GM12892 (cell line): ENCODE measurements around the gene CAMTA1.

Experiments
- DNase-seq: peaks from one replicate; pipeline ENCODE4 v3.0.0; 2011; ENCODE audit not compliant: insufficient read length
- FAIRE-seq: peaks from 2 replicates; lab custom pipeline; 2011; peaks lifted over from hg19 to GRCh38; lab: Jason Lieb, UNC
- POLR2A ChIP-seq: IDR thresholded peaks from 2 replicates; pipeline ENCODE4 v1.6.1; 2011; ENCODE audit warnings: low read depth, low read length, control low read depth
- POLR2AphosphoS5 ChIP-seq: IDR thresholded peaks from 2 replicates; pipeline ENCODE4 v1.6.1; 2011; ENCODE audit warnings: low read depth, low read length, control low read depth
- TAF1 ChIP-seq: IDR thresholded peaks from 2 replicates; pipeline ENCODE4 v1.6.1; 2011; ENCODE audit warnings: low read depth, mild to moderate bottlenecking, control low read depth, low read length, borderline replicate concordance

The CAMTA1 gene

DNA sequence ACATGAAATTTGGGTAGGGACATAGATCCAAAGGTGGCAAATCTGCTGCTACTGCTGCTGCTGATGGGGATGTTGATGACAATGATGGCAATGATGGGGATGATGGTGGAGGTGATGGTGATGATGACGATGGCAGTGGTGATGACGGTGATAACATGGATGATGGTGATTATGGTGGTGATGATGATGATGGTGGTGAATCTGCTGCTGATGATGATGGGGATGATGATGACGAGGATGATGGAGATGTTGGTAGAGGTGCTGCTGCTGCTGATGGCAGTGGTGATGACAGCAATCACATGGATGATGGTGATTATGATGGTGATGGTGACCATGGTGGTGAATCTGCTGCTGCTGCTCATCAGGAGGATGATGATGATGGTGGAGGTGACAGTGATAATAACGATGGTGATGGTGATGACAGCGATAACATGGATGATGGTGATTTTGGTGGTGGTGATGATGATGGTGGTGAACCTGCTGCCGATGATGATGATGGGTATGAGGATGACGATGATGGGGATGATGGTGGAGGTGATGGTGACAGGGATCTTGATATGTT is 644.9 kb downstream of the CAMTA1 start:
- DNase-seq, result no peak
- FAIRE-seq, result no peak
- TF ChIP-seq POLR2AphosphoS5 (no peak), TAF1 (no peak), POLR2A (no peak)

DNA sequence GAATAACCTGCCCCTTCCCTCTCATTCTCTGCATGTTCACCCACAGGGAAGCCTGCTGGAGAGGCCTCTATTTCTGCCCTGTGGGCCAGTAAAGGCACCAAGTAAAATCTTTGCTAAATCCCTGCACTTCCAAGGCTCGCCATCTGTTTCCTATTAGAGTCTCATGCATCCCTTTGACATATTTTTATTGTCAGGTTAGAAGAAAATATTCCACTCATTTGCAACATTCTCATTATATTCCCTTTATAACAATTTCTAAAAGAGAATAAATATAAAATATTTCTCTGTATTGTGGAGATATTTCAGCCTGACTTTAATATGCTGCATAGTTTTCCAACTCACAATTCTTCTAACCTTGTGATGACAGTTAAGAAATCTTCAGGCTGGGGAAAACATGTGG is 645.4 kb downstream of the CAMTA1 start:
- DNase-seq (no peak), FAIRE-seq (no peak)
- TF ChIP-seq TAF1 (no peak), POLR2AphosphoS5 (no peak), POLR2A (no peak)

DNA sequence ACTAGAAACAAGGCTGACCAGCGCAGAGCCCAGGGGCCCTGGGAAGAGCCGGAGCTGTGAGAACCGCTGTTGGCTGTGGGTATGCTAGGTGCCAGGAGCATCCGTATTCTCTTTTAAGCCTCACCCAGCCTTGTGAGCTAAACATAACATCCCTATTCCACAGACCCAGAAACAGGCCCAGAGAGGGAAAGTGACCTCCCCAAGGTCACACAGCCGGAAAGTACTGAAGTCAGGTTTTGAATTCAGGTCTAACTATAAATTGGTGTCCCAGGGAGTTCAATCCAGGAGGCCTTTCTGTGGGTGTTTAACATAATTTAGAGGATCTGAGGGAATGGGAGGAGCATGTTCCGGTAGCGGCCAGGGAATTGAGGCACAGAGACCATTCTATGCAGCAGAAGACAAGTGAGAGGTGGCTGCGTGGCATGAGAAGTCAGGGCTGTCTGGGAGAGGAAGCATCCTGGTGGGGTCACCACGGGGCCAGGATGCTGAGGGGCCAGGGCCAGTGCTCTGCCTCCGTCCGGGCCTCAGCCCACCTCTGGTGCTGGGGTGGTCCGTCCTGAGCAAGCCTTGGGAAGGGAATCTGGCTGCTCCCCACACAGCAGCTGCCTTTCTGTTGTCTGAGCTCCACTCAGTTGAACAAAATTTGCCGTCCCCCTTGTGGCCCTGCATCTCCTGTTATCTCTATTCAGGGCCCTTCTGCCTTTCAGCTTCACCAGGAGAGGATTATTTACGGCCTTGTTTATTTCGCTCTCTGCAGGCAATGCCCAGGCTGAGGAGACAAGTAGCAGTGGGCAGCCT is 647.0 kb downstream of the CAMTA1 start:
- FAIRE-seq, result no peak
- TF ChIP-seq POLR2A, result no peak
- no peak for TF ChIP-seq POLR2AphosphoS5
- no peak for TF ChIP-seq TAF1
- no peak for DNase-seq

DNA sequence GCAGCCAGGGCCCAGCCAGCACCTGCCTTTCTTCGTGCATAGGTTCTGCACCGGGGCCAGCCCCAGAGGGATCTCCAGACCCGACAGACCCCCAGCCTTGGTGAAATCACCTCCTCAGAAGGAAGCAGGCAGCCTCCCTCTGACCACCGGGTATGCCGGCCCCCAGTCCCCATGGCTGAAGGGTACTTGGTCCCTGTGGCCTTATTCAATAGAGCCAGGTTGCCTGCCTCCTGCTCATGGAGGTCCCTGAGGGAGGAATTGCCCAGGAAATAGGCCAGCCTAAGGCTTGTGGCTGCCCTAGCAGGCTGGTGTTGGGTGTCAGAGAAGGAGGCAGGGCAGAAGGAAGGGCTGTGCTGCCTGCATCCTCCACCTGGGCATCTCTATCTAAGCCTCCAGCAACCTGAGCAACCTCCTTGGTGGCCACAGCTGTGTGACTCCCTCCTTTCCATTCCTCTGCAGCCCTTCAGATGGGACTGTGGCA is 647.7 kb downstream of the CAMTA1 start:
- FAIRE-seq (no peak), DNase-seq (no peak)
- TF ChIP-seq POLR2A, result no peak

DNA sequence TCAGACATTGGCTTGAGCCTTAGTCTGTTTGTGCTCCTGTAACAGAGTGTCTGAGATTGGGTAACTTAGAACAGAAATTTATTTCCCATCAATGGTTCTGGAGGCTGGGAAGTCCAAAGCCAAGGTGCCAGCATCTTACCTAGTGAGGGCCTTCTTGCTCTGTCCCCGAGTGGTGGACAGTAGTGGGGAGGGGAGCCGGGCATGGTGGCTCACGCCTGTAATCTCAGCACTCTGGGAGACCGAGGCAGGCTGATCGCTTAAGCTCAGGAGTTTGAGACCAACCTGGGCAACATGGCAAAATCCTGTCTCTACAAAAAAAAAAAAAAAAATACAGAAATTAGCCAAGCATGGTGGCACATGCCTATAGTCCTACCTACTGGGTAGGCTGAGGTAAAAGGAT is 649.3 kb downstream of the CAMTA1 start:
- TF ChIP-seq TAF1, result no peak
- no peak for TF ChIP-seq POLR2A
- no peak for TF ChIP-seq POLR2AphosphoS5
- FAIRE-seq (no peak), DNase-seq (no peak)

DNA sequence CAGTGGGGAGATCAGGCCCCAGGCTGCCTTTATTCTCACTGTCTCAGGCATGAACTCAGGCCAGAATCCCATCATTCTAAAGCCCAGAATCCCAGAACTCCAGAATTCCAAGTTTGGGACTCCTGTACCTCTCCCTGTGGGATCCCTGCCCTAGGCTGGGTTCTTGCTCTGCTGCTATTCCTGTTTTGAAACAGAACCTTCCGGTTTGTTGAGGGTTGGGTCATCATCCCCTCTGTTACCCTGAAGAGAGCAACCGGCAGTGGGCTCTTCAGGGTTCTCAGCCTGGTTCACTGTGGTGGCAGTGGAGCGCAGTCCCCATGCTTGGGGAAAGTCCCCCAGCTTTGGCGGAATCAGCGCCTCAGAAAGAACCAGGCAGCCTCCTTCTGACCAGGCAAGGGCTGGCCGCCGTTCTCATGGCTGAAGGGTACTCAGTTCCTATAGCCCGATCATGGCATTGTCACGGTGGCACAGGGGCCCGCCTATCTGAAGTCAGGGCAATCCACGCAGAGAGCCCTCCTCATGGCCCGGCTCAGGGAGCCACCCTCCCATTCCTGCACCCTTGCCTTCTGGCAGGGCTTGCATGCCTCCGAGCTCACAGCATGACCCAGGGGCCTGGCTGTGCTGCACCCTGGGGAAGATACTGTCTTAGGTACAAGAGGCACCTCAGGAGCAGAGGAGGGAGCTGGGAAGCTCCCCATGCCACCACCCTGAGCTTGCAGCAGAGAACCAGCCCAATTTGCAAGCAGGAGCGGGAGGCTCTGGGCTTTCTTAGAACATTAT is 650.2 kb downstream of the CAMTA1 start:
- no peak for DNase-seq
- TF ChIP-seq POLR2A, result no peak
- no peak for TF ChIP-seq POLR2AphosphoS5
- no peak for TF ChIP-seq TAF1
- no peak for FAIRE-seq

DNA sequence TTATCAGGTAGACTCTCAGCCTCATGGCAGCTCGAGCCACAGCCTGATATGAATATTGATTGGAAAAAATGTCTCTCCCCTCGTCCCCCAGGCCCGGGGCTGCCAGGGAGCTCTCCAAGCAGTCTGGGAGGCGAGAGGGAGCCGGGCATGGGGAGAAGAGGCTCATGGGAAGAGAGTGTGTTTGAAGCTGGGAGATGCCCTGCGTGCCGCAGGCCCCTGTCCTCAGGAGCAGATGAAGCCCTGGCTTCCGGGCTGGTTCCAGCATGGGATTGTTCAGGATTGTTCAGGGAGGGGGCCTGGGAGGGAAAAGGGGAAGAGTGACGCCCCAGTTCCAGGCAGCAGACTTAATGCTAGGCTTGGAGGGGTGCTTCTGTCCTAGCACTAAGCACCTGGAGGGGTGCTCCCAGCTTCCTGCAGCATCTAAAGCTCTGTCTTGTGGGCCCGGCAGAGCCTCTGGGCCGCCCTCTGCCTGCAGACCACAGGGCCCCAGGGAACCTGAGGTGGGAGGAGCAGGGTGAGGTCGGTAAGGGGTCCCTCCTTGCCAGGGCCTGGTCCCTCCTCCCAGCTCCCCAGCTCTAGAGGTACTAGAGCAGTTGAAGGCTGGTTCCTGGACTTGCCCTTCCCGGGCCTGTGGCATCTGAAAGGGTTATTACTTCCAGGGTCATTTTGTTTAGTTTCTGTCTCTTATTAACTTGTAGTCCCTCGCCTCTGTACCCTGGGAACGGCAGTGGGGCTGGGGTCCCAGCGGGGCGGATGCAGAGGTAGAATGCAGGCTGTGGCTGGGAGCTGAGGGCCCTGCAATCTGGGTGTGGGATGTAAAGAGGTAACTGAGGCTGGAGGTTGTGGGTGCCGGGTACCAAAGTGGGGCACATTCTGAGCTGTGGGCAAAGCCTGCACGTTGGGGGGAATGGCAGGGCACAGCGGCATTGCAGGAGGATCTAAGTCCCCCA is 651.1 kb downstream of the CAMTA1 start:
- DNase-seq (no peak), FAIRE-seq (no peak)
- no peak for TF ChIP-seq TAF1
- TF ChIP-seq POLR2AphosphoS5, result no peak
- no peak for TF ChIP-seq POLR2A

DNA sequence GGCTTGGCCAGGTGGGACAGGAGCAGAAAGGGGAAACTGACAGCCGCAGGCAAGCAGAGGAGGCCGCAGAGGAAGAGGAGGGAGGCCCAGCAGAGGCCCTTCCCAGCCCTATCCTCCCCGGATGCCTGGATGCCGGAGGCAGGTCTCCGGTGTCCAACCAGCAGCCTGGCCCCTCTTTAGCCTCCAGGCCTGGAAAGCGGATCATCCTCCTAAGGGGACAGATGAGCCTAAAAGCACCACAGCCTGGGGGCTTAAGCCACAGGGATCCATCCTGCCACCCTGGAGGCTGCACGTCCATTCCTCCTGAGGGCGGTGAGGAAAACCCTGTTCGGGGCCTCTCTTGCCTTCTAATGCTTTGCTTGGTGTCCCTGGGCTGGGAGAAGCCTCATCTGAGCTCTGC is 651.8 kb downstream of the CAMTA1 start:
- DNase-seq, result no peak
- no peak for FAIRE-seq
- no peak for TF ChIP-seq POLR2AphosphoS5
- no peak for TF ChIP-seq TAF1
- no peak for TF ChIP-seq POLR2A

DNA sequence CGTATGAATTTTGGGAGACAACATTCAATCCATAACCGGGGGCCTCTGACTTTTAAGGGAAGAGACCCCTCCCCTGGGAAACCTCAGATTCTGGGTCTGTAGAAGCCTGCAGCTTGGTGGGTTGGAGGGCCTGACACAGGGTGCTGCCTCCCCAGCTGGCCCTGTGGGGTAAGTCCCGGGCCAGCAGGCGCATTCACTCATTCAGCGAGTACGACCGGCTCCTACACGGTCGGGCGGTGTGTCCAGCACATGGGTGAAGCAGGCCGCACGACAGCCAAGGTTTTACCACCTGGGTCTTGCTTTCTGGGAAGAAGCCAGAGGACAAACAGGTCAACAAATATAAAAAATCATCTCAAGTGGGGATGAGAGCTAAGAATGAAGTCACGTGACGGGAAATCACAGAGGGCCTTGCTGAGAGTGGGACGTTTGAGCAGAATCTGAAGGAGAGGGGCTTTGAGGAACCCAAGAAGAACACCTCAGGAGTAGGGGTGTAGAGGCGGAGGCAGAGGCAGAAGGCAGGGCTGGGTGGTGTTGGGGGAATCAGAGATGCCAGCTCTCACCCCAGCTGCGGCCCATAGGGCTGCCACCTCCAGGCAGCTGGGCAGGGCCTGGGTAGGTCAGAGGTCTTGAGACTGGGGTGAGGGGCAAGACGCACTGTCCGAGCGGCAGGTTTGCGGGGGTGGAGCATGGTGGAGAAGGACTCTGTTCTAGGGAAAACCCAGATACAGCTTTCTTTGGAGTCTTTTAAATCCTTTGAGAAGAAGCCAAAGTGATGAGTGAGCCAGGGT is 652.5 kb downstream of the CAMTA1 start:
- FAIRE-seq (no peak), DNase-seq (no peak)
- no peak for TF ChIP-seq POLR2AphosphoS5
- no peak for TF ChIP-seq POLR2A

DNA sequence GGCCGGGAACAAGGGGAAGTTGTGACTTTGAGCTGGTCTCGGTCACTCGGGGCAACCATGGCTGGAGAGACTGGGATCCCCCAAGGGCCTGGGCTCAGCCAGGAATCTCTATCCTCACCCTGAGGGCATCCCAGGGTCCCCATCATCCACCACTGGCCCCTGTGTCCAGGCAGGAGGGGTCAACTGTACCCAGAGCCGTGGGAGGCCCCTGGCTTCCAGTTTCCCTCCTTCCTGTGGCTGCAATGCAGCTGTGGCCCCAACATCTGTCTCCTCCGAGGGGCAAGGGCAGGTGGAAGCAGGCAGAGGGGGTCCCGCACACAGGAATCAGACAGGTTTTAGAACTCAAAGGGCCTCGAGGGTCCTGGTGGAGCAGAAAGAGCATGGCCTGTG is 653.1 kb downstream of the CAMTA1 start:
- FAIRE-seq (no peak), DNase-seq (no peak)
- no peak for TF ChIP-seq POLR2A
- no peak for TF ChIP-seq POLR2AphosphoS5
- no peak for TF ChIP-seq TAF1
